Sigmoid colon (tissue), 4 donors: ENCODE results near the gene BBS12.

Experiments
- CTCF ChIP-seq, 4 experiments: fragments of 450-650 bp in 3 of 4; fragments of 200-600 bp in 1 of 4; IDR thresholded peaks; one replicate each; pipeline ENCODE4 v1.5.1; 2016 to 2019; ENCODE audit warnings: antibody characterized with exemption in 4 of 4, mild to moderate bottlenecking in 3 of 4, moderate library complexity in 2 of 4
- EP300 ChIP-seq, 4 donors: sonication (generic); formaldehyde crosslinking; IDR thresholded peaks; one replicate each; pipeline ENCODE4 v1.6.1; 2017; ENCODE audit warnings: antibody characterized with exemption in 4 of 4
- POLR2A ChIP-seq, 2 donors: fragments of 450-650 bp; IDR thresholded peaks; one replicate each; pipeline ENCODE4 v1.6.1; 2016; ENCODE audit warnings: antibody characterized with exemption in 2 of 2, mild to moderate bottlenecking in 2 of 2, moderate library complexity in 2 of 2
- POLR2AphosphoS5 ChIP-seq, 4 donors: sonication (generic); formaldehyde crosslinking; IDR thresholded peaks; one replicate each; pipeline ENCODE4 v1.6.1; 2017; ENCODE audit warnings: antibody characterized with exemption in 4 of 4

GRCh38 chr4:122766950-122767349, 34.4 kb downstream of the BBS12 start:
- TF ChIP-seq POLR2A (IDR thresholded peaks at IDR 0.05) (no peak), CTCF (IDR thresholded peaks at IDR 0.05) (no peak), POLR2AphosphoS5 (IDR thresholded peaks at IDR 0.05) (no peak), EP300 (IDR thresholded peaks at IDR 0.05) (no peak)
